Stomach (tissue), 9 donors: ENCODE data around the gene CLCN6. TPM values are rescaled to one million over a fixed set of nuclear protein-coding genes. Genes with fewer than 3 reads are reported as not detected.

ENCODE experiments used
- DNase-seq, 2 donors: peaks; one replicate each; pipeline versions ENCODE4 v3.0.0 to v3.0.0-alpha.2; 2013 to 2019
- H3K27ac ChIP-seq, 5 donors: fragments of 200-600 bp in 4 of 5; sonication (generic) in 4 of 5; one replicate each; pipeline ENCODE4 v1.5.1; 2013 to 2019; ENCODE audit warnings: mild to moderate bottlenecking in 1 of 5, moderate library complexity in 1 of 5
- H3K27me3 ChIP-seq, 3 donors: fragments of 200-600 bp; sonication (generic); one replicate each; pipeline ENCODE4 v1.5.1; 2017 to 2019; ENCODE audit warnings: mixed run types in 1 of 3
- H3K36me3 ChIP-seq, 4 donors: fragments of 200-600 bp; sonication (generic); 1 replicate in 3 of 4; 2 replicates in 1 of 4; pipeline ENCODE4 v1.5.1; 2016 to 2019
- H3K4me1 ChIP-seq, 4 donors: fragments of 200-600 bp; sonication (generic); one replicate each; pipeline ENCODE4 v1.5.1; 2016 to 2019
- H3K4me3 ChIP-seq, 4 donors: fragments of 200-600 bp; sonication (generic) in 3 of 4; one replicate each; pipeline ENCODE4 v1.5.1; 2016 to 2019; ENCODE audit warnings: mild to moderate bottlenecking in 1 of 4
- H3K9me3 ChIP-seq, 4 donors: fragments of 200-600 bp; sonication (generic); one replicate each; pipeline ENCODE4 v1.5.1; 2016 to 2019
- CTCF ChIP-seq, 7 experiments: fragments of 450-650 bp in 4 of 7; fragments of 200-600 bp in 3 of 7; sonication (generic) in 3 of 7; IDR thresholded peaks; one replicate each; pipeline ENCODE4 v1.5.1; 2016 to 2019; ENCODE audit warnings: antibody characterized with exemption in 7 of 7, control low read depth in 2 of 7, mild to moderate bottlenecking in 1 of 7
- EP300 ChIP-seq: sonication (generic); formaldehyde crosslinking; IDR thresholded peaks from one replicate; pipeline ENCODE4 v1.6.1; 2017; ENCODE audit warnings: antibody characterized with exemption
- POLR2A ChIP-seq, 4 donors: fragments of 450-650 bp; IDR thresholded peaks; one replicate each; pipeline ENCODE4 v1.6.1; 2016; ENCODE audit warnings: antibody characterized with exemption in 4 of 4, control low read depth in 2 of 4, mild to moderate bottlenecking in 1 of 4, moderate library complexity in 1 of 4
- POLR2AphosphoS5 ChIP-seq, 3 donors: sonication (generic); formaldehyde crosslinking; IDR thresholded peaks; one replicate each; pipeline ENCODE4 v1.6.1; 2016; ENCODE audit warnings: antibody characterized with exemption in 3 of 3
- WGBS, 5 donors: extraction: QIAGEN DNeasy Blood & Tissue Kit in 3 of 5; methylation state at CpG; one replicate each; pipeline versions ENCODE4 v1.1.5 to v1.1.7; 2013 to 2018; 5-methylcytosine and 5-hydroxymethylcytosine counted together
- intact Hi-C: fragments of 100-400 bp; cut with DNase I; formaldehyde crosslinking; loops from one replicate; pipeline ENCODE4 v1.15.1; 2023; ENCODE audit warnings: low total_unique reads
- polyA plus RNA-seq, 3 donors: library from polyadenylated mRNA; stranded (reverse); fragments of 200-250 nt; gene quantifications; one replicate each; pipeline ENCODE4 v1.2.3, GENCODE V29; 2013
- total RNA-seq, 5 donors: library from RNA; depleted of rRNA; stranded (reverse); fragments of >200 nt; gene quantifications; one replicate each; pipeline versions ENCODE4 v1.1.0 to v1.2.3, GENCODE V29; 2014 to 2016
- donor health status: healthy with polysubstance abuse.
- donor health status: Bipolar disorder and iron deficiency.
- donor health status: healthy.

Gene CLCN6
- total and polyA plus RNA-seq, 8 donors, result 4.1 to 49.6 (median 10.2) TPM

GRCh38 chr1:11804666-11805421 is 1.1 kb upstream of the CLCN6 start:
- WGBS, 5 donors, result 1 to 3% (median 2%) methylated on average over 14 to 17 of the region's 17 CpGs
- Histone ChIP-seq H3K4me1 (peaks cover 58 to 86% (median 77%) of the 10 kb centered on the region in 4 donors), H3K4me3 (peak overlapping the region; percentile 74 to 82 (median 81)), H3K36me3 (peaks cover 14 to 32% (median 30%) of the 10 kb centered on the region in 4 donors), H3K27me3 (no peaks in the 10 kb centered on the region), H3K27ac (peak overlapping the region; percentile 97 to 99 (median 99)), H3K9me3 (no peaks in the 10 kb centered on the region)
- intact Hi-C loops, result no loop called here
- peak; percentile 66 to 84 for DNase-seq
- TF ChIP-seq EP300, result no peak
- no peak for TF ChIP-seq POLR2A (IDR thresholded peaks at IDR 0.05)
- no peak for TF ChIP-seq POLR2AphosphoS5 (IDR thresholded peaks at IDR 0.05)
- TF ChIP-seq CTCF (IDR thresholded peaks at IDR 0.05), result no peak

GRCh38 chr1:11806307-11806936 is 431 bp downstream of the CLCN6 start:
- TF ChIP-seq POLR2AphosphoS5 (IDR thresholded peaks at IDR 0.05) (peak in 1 of 3 donors; percentile 3), POLR2A (IDR thresholded peaks at IDR 0.05) (no peak)
- intact Hi-C loops, result no loop called here
- peaks cover 48 to 74% (median 64%) of the 10 kb centered on the region in 4 donors for H3K4me1 ChIP-seq
- peaks cover 0 to 32% (median 30%) of the 10 kb centered on the region in 4 donors for H3K36me3 ChIP-seq
- 0 to 2% (median 0%) methylated on average over 7 to 20 of the region's 20 CpGs for WGBS, 5 donors
- H3K27ac ChIP-seq, result peak overlapping the region; percentile 97 to 99 (median 99)
- DNase-seq, result peak in 1 of 2 donors; percentile 67
- peak overlapping the region; percentile 74 to 82 (median 81) for H3K4me3 ChIP-seq
- H3K9me3 ChIP-seq, result no peaks in the 10 kb centered on the region
- H3K27me3 ChIP-seq, result no peaks in the 10 kb centered on the region

DNA sequence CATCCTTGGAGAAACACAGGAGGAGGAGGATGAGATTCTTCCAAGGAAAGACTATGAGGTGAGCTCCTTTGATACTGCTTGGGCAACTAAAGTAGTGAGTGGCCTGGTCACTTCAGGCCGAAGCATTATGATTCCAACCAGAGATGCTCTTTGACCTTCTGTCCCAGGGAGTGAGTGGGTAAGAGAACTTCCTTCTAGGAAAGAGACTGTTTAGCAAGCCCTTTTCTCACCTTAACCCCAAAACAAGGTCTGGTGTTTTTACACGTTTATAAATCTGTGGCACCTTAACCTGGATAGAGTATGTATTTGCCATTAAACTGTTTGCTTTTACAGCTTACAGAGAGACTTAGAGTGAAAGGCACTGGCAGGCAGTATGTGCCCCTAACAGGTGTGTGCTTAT is 1.1 kb downstream of the CLCN6 start:
- intact Hi-C loops, result no loop called here
- peak overlapping the region; percentile 74 to 82 (median 81) for H3K4me3 ChIP-seq
- H3K9me3 ChIP-seq, result no peaks in the 10 kb centered on the region
- H3K4me1 ChIP-seq, result peaks cover 44 to 67% (median 57%) of the 10 kb centered on the region in 4 donors
- no peaks in the 10 kb centered on the region for H3K27me3 ChIP-seq
- peaks cover 3 to 38% (median 34%) of the 10 kb centered on the region in 4 donors for H3K36me3 ChIP-seq
- WGBS, 5 donors, result 16 to 36% (median 28%) methylated on average over 2 of the region's 2 CpGs
- DNase-seq, result no peak
- H3K27ac ChIP-seq, result peak overlapping the region; percentile 97 to 99 (median 99)
- no peak for TF ChIP-seq POLR2A (IDR thresholded peaks at IDR 0.05)
- TF ChIP-seq POLR2AphosphoS5 (IDR thresholded peaks at IDR 0.05), result peak in 1 of 3 donors; percentile 7
- no peak for TF ChIP-seq CTCF (IDR thresholded peaks at IDR 0.05)
- TF ChIP-seq EP300, result no peak

DNA sequence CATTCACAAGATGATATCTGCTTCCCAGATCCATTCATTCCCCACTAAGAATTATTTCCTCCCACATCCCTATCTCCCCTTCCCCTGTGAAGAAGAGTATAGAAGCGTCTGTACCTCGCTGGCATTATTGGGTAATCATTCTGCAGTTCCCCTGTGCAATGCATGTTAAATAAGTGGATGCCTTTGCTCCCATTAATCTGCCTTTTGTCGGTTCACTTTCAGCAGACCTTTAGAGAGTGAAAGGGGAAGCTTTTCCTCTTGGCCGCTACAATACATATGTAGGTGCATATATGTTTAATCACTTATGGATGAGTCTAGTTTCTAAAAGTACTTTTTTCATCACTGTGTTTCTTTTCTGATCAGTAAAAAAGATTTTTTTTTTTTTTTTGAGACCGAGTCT is 7.0 kb downstream of the CLCN6 start:
- H3K9me3 ChIP-seq, result no peaks in the 10 kb centered on the region
- no peak overlapping the region for H3K27ac ChIP-seq
- no peak for DNase-seq
- peaks cover 35 to 86% (median 82%) of the 10 kb centered on the region in 4 donors for H3K36me3 ChIP-seq
- H3K4me1 ChIP-seq, result peaks cover 0 to 18% (median 11%) of the 10 kb centered on the region in 4 donors
- H3K4me3 ChIP-seq, result no peak overlapping the region
- TF ChIP-seq CTCF (IDR thresholded peaks at IDR 0.05) (no peak), POLR2AphosphoS5 (IDR thresholded peaks at IDR 0.05) (no peak), EP300 (no peak)
- H3K27me3 ChIP-seq, result no peaks in the 10 kb centered on the region
- WGBS, 5 donors, result 82 to 93% (median 92%) methylated on average over 5 of the region's 5 CpGs
- intact Hi-C loops, result no loop called here
